ENCODE data around the gene NR2E1.

NR2E1 gene

DNA sequence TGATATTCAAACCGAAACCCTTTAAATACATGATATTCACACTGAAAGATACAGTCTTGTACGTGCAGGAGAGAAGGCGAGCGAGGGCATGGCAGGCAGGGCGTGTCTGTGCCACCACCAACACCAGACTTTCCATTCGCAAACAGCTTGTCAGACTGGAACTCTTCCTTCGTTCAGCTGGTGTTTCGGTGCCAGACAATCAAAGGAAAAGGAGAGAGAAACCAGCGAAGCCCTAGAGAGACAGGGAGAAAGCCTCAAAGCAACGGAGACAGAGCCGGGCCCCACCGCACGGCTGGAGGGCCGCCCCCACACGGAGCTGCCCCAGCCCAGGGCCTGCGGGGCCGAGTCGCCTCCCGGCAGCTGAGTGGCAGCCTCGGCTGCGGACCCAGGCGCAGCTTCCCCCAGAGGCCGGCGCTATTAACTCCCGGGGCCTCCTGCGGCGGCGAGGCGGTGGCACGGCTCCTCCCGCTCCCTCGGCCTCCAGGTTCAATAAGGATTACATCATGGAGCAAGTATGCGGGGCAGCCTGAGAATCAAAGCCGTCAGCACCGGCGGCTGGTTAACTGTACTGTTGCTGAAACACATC lies 32.1 kb upstream of the NR2E1 start:
- Histone ChIP-seq H3K9me3 (ENCODE audit: control insufficient read depth, insufficient read depth, low read depth, low read length) (no peaks in the 10 kb centered on the region), H3K27ac (ENCODE audit: extremely low read depth, low read depth, low read length) (peak overlapping the region; percentile 50), H3K36me3 (ENCODE audit: control insufficient read depth in 2 of 2, insufficient read depth in 1 of 2, low read length in 2 of 2) (no peaks in the 10 kb centered on the region), H3K4me3 (ENCODE audit: low read depth, low read length) (peak overlapping the region; percentile 32), H3K4me1 (ENCODE audit: control insufficient read depth, insufficient read depth, low read length) (no peaks in the 10 kb centered on the region)
- ChIA-PET CTCF (interaction anchor here (0.5 to 1.3 kb wide), 5 partner anchors 19 to 228 kb away, joined by 3 to 5 read pairs (median 3); no protein-coding TSS in a partner anchor), POLR2A (interaction anchor here (0.5 to 2.4 kb wide), 10 partner anchors 10 to 176 kb away, joined by 3 to 12 read pairs (median 4); partner anchors contain the start of genes NR2E1, SEC63 and SNX3)
- TF ChIP-seq PATZ1 (tag by site-specific recombination; IDR thresholded peaks at IDR 0.05), result peak; percentile 85
- peak; percentile 23; the same call in 1 of the 2 replicates for TF ChIP-seq KLF1 (tag by site-specific recombination; IDR thresholded peaks at IDR 0.05)
- peak; percentile 48 for TF ChIP-seq KLF17 (tag by site-specific recombination; IDR thresholded peaks at IDR 0.05)
- peak; percentile 40; the same call in 1 of the 2 replicates for TF ChIP-seq KLF7 (tag by site-specific recombination; IDR thresholded peaks at IDR 0.05; ENCODE audit: borderline replicate concordance)
- TF ChIP-seq ZFP37 (tag by site-specific recombination; IDR thresholded peaks at IDR 0.05), result 0 out of 2 replicates have a peak, but pooled peaks have one; percentile 79
- peak; percentile 55 for TF ChIP-seq TRIM28 (IDR thresholded peaks at IDR 0.05; ENCODE audit: borderline replicate concordance, low read length)
- TF ChIP-seq, protein P1, sequence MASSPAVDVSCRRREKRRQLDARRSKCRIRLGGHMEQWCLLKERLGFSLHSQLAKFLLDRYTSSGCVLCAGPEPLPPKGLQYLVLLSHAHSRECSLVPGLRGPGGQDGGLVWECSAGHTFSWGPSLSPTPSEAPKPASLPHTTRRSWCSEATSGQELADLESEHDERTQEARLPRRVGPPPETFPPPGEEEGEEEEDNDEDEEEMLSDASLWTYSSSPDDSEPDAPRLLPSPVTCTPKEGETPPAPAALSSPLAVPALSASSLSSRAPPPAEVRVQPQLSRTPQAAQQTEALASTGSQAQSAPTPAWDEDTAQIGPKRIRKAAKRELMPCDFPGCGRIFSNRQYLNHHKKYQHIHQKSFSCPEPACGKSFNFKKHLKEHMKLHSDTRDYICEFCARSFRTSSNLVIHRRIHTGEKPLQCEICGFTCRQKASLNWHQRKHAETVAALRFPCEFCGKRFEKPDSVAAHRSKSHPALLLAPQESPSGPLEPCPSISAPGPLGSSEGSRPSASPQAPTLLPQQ (tag by site-specific recombination; IDR thresholded peaks at IDR 0.05), result peak; percentile 98
- peak; percentile 97 for TF ChIP-seq HIC1 (tag by site-specific recombination; IDR thresholded peaks at IDR 0.05)
- no peak for TF ChIP-seq RBAK (tag by site-specific recombination; IDR thresholded peaks at IDR 0.05)
- peak; percentile 21; the same call in 1 of the 2 replicates for TF ChIP-seq ZNF324 (tag by site-specific recombination; IDR thresholded peaks at IDR 0.05)
- peak; percentile 79 for TF ChIP-seq ZNF501 (tag by site-specific recombination; IDR thresholded peaks at IDR 0.05)
- TF ChIP-seq, protein P2, sequence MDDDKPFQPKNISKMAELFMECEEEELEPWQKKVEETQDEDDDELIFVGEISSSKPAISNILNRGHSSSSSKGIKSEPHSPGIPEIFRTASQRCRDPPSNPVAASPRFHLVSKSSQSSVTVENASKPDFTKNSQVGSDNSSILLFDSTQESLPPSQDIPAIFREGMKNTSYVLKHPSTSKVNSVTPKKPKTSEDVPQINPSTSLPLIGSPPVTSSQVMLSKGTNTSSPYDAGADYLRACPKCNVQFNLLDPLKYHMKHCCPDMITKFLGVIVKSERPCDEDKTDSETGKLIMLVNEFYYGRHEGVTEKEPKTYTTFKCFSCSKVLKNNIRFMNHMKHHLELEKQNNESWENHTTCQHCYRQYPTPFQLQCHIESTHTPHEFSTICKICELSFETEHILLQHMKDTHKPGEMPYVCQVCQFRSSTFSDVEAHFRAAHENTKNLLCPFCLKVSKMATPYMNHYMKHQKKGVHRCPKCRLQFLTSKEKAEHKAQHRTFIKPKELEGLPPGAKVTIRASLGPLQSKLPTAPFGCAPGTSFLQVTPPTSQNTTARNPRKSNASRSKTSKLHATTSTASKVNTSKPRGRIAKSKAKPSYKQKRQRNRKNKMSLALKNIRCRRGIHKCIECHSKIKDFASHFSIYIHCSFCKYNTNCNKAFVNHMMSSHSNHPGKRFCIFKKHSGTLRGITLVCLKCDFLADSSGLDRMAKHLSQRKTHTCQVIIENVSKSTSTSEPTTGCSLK (tag by site-specific recombination; IDR thresholded peaks at IDR 0.05), result no peak
- TF ChIP-seq ZNF423 (tag by site-specific recombination; IDR thresholded peaks at IDR 0.05), result peak; percentile 90
- peak; percentile 63 for TF ChIP-seq EGR2 (tag by site-specific recombination; IDR thresholded peaks at IDR 0.05; ENCODE audit: low read depth)
- peak; percentile 81 for TF ChIP-seq ZNF660 (tag by site-specific recombination; IDR thresholded peaks at IDR 0.05)
- peak; percentile 63; the same call in 1 of the 2 replicates for TF ChIP-seq KLF10 (tag by site-specific recombination; IDR thresholded peaks at IDR 0.05)
- TF ChIP-seq OSR2 (tag by site-specific recombination; IDR thresholded peaks at IDR 0.05), result peak; percentile 96
- peak; percentile 50; the same call in 1 of the 2 replicates for TF ChIP-seq TCF7L2 (IDR thresholded peaks at IDR 0.05; ENCODE audit: borderline replicate concordance, low read depth, low read length)
- peak; percentile 74; the same call in 1 of the 2 replicates for TF ChIP-seq ZNF2 (tag by site-specific recombination; IDR thresholded peaks at IDR 0.05)
- TF ChIP-seq ZBTB26 (tag by site-specific recombination; optimal IDR thresholded peaks at IDR 0.05), result peak; percentile 38
- TF ChIP-seq ZNF155 (tag by site-specific recombination; IDR thresholded peaks at IDR 0.05), result no peak
- TF ChIP-seq INSM2 (tag by site-specific recombination; IDR thresholded peaks at IDR 0.05), result peak; percentile 43; the same call in 1 of the 2 replicates
- TF ChIP-seq ZNF24 (tag by site-specific recombination; IDR thresholded peaks at IDR 0.05), result 0 out of 2 replicates have a peak, but pooled peaks have one; percentile 42
- TF ChIP-seq MZF1 (tag by site-specific recombination; IDR thresholded peaks at IDR 0.05; ENCODE audit: borderline replicate concordance), result no peak

Measured in HEK293 (cell line).